ENCODE measurements around the gene PKDCC.

Gene PKDCC

GRCh38 chr2:42008241-42008921, 39.4 kb upstream of the PKDCC start:
- no peak for TF ChIP-seq CTCF (IDR thresholded peaks at IDR 0.05; ENCODE audit: extremely low read depth, missing control alignments)
- DNase-seq (ENCODE audit: low spot score): no peak

GRCh38 chr2:42009657-42010580, 37.9 kb upstream of the PKDCC start:
- no peak for DNase-seq (ENCODE audit: low spot score)
- TF ChIP-seq CTCF (IDR thresholded peaks at IDR 0.05; ENCODE audit: extremely low read depth, missing control alignments): no peak

- no peak for DNase-seq (ENCODE audit: low spot score)
Observed at GRCh38 chr2:42010743-42011298, 37.0 kb upstream of the PKDCC start.

GRCh38 chr2:42012137-42012536, 35.7 kb upstream of the PKDCC start:
- no peak for DNase-seq (ENCODE audit: low spot score)
- no peak for TF ChIP-seq CTCF (IDR thresholded peaks at IDR 0.05; ENCODE audit: extremely low read depth, missing control alignments)

More at GRCh38 chr2:42010743-42011298, 37.0 kb upstream of the PKDCC start:
- TF ChIP-seq CTCF (IDR thresholded peaks at IDR 0.05; ENCODE audit: extremely low read depth, missing control alignments): no peak

- DNase-seq (ENCODE audit: low spot score): no peak
- no peak for TF ChIP-seq CTCF (IDR thresholded peaks at IDR 0.05; ENCODE audit: extremely low read depth, missing control alignments)
Observed at GRCh38 chr2:42012651-42013050, 35.2 kb upstream of the PKDCC start.

- DNase-seq (ENCODE audit: low spot score): no peak
- no peak for TF ChIP-seq CTCF (IDR thresholded peaks at IDR 0.05; ENCODE audit: extremely low read depth, missing control alignments)
Observed at GRCh38 chr2:42013409-42013808, 34.4 kb upstream of the PKDCC start.

GRCh38 chr2:42021464-42021863, 26.4 kb upstream of the PKDCC start:
- DNase-seq (ENCODE audit: low spot score): no peak
- TF ChIP-seq CTCF (IDR thresholded peaks at IDR 0.05; ENCODE audit: extremely low read depth, missing control alignments): no peak

Data from GM20000 (cell line).